Esophagus muscularis mucosa (tissue), 4 donors: ENCODE results near the gene INTS13. TPM values are rescaled to one million over a fixed set of nuclear protein-coding genes. Genes with fewer than 3 reads are reported as not detected.

Experiments used
- DNase-seq: peaks from one replicate; pipeline ENCODE4 v3.0.0-alpha.2; 2017; ENCODE audit errors: extremely low spot score
- H3K27ac ChIP-seq, 4 donors: fragments of 200-600 bp; sonication (generic); replicated peaks in 1 of 4; 1 replicate in 3 of 4; 2 replicates in 1 of 4; pipeline ENCODE4 v1.5.1; 2016 to 2019; ENCODE audit warnings: mild to moderate bottlenecking in 1 of 4
- H3K27me3 ChIP-seq, 4 donors: fragments of 200-600 bp; sonication (generic); one replicate each; pipeline versions ENCODE4 v1.5.1 to v1.6.0; 2016 to 2019
- H3K36me3 ChIP-seq, 4 donors: fragments of 200-600 bp; sonication (generic); one replicate each; pipeline ENCODE4 v1.5.1; 2016 to 2019
- H3K4me1 ChIP-seq, 4 donors: fragments of 200-600 bp; sonication (generic); one replicate each; pipeline ENCODE4 v1.5.1; 2016 to 2019
- H3K4me3 ChIP-seq, 4 donors: fragments of 200-600 bp; sonication (generic); 1 replicate in 2 of 4; 2 replicates in 2 of 4; pipeline ENCODE4 v1.5.1; 2016 to 2019; ENCODE audit warnings: mild to moderate bottlenecking in 4 of 4, moderate library complexity in 1 of 4
- H3K9me3 ChIP-seq, 4 donors: fragments of 200-600 bp; sonication (generic); 1 replicate in 3 of 4; 2 replicates in 1 of 4; pipeline ENCODE4 v1.5.1; 2016 to 2019
- EP300 ChIP-seq: sonication (generic); formaldehyde crosslinking; IDR thresholded peaks from one replicate; pipeline ENCODE4 v1.6.1; 2017; ENCODE audit warnings: antibody characterized with exemption
- POLR2A ChIP-seq: fragments of 450-650 bp; IDR thresholded peaks from one replicate; pipeline ENCODE4 v1.6.1; 2017; ENCODE audit warnings: antibody characterized with exemption, moderate library complexity, mild to moderate bottlenecking, low read depth
- POLR2AphosphoS5 ChIP-seq, 2 donors: sonication (generic); formaldehyde crosslinking; IDR thresholded peaks; one replicate each; pipeline ENCODE4 v1.6.1; 2017; ENCODE audit warnings: antibody characterized with exemption in 2 of 2
- WGBS: methylation state at CpG from one replicate; pipeline ENCODE4 v1.1.5; 2018; 5-methylcytosine and 5-hydroxymethylcytosine counted together
- intact Hi-C: fragments of 100-400 bp; cut with DNase I; formaldehyde crosslinking; loops from one replicate; pipeline ENCODE4 v1.15.1; 2023
- total RNA-seq, 4 donors: library from RNA; depleted of rRNA; stranded (reverse); fragments of >200 nt; gene quantifications; one replicate each; pipeline versions ENCODE4 v1.1.0 to v1.2.1, GENCODE V29; 2016
- TF ChIP-seq, protein P1 (sequence below), 3 experiments: fragments of 200-600 bp in 2 of 3; fragments of 450-650 bp in 1 of 3; sonication (generic) in 2 of 3; IDR thresholded peaks; one replicate each; pipeline ENCODE4 v1.5.1; 2017 to 2019; ENCODE audit warnings: antibody characterized with exemption in 3 of 3, mild to moderate bottlenecking in 2 of 3, moderate library complexity in 1 of 3

INTS13 gene
- total RNA-seq, 4 donors from 2014 or later: 14.2 to 24.9 (median 22.7) TPM

DNA sequence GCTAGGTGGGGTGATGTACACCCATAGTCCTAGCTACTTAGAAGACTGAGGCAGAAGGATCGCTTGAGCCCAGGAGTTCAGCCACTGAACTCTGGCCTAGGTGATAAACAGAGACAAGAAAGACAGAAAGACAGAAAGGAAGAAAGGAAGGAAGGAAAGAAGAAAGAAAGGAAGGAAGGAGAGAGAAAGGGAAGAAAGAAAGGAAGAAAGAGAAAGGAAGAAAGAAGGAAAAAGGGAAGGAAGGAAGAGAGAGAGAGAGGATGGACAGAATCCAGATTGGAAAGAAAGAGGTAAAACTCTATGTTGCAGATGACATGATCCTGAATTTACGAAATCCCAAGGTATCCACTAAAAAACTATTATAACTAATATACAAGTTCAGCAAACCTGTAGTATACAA lies 8.2 kb downstream of the INTS13 start:
- no peaks in the 10 kb centered on the region for H3K9me3 ChIP-seq
- H3K36me3 ChIP-seq: peaks cover 18 to 63% (median 39%) of the 10 kb centered on the region in 4 donors
- DNase-seq: no peak
- intact Hi-C loops: no loop called here
- peaks cover 0 to 5% (median 0%) of the 10 kb centered on the region in 4 donors for H3K4me1 ChIP-seq
- H3K27ac ChIP-seq: no peak overlapping the region
- H3K4me3 ChIP-seq: no peak overlapping the region
- H3K27me3 ChIP-seq: no peaks in the 10 kb centered on the region
- TF ChIP-seq POLR2A (no peak), EP300 (no peak), POLR2AphosphoS5 (IDR thresholded peaks at IDR 0.05) (no peak)
- TF ChIP-seq, protein P1, sequence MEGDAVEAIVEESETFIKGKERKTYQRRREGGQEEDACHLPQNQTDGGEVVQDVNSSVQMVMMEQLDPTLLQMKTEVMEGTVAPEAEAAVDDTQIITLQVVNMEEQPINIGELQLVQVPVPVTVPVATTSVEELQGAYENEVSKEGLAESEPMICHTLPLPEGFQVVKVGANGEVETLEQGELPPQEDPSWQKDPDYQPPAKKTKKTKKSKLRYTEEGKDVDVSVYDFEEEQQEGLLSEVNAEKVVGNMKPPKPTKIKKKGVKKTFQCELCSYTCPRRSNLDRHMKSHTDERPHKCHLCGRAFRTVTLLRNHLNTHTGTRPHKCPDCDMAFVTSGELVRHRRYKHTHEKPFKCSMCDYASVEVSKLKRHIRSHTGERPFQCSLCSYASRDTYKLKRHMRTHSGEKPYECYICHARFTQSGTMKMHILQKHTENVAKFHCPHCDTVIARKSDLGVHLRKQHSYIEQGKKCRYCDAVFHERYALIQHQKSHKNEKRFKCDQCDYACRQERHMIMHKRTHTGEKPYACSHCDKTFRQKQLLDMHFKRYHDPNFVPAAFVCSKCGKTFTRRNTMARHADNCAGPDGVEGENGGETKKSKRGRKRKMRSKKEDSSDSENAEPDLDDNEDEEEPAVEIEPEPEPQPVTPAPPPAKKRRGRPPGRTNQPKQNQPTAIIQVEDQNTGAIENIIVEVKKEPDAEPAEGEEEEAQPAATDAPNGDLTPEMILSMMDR (IDR thresholded peaks at IDR 0.05): no peak
- 98% methylated on average over 2 of the region's 2 CpGs for WGBS

DNA sequence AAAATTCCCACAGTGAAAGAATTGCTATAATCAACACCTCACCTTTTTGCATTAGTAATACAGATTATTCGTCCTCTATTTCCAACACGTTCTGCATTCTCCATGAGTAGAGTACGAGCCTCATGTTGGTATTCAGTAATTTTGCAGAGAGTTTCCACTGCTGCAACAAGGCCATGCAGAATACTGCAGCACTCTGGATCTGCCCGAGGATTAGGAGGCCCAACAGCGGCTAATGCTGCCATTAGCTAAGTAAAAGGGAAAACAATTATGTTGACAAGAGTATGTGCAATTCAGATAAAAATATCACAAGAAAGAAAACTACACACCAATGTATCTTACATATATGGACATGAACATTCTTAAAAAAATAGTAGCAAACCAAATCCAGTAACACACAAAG lies 9.1 kb downstream of the INTS13 start:
- Histone ChIP-seq H3K27me3 (no peaks in the 10 kb centered on the region), H3K4me1 (no peaks in the 10 kb centered on the region), H3K4me3 (no peak overlapping the region), H3K36me3 (peaks cover 18 to 72% (median 42%) of the 10 kb centered on the region in 4 donors), H3K9me3 (no peaks in the 10 kb centered on the region), H3K27ac (no peak overlapping the region)
- WGBS: 95% methylated on average over 5 of the region's 5 CpGs
- TF ChIP-seq EP300: no peak
- TF ChIP-seq, protein P1 (IDR thresholded peaks at IDR 0.05): no peak
- TF ChIP-seq POLR2A: no peak
- TF ChIP-seq POLR2AphosphoS5 (IDR thresholded peaks at IDR 0.05): no peak
- no peak for DNase-seq
- intact Hi-C loops: no loop called here

DNA sequence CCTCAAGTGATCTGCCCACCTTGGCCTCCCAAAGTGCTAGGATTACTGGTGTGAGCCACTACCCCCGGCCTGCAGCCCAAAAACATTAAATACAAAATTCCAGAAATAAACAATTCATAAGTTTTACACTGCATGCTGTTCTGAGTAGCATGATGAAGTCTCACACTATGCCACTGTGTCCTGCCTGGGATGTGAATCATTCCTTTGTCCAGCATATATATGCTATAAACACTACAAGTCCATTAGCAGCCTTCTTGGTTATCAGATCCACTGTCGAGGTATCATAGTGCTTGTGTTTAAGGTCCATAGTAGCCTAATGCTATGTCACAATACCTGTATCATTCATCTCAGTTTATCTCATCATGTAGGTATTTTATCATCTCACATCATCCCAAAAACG lies 15.9 kb downstream of the INTS13 start:
- intact Hi-C loops: no loop called here
- DNase-seq: no peak
- Histone ChIP-seq H3K27ac (no peak overlapping the region), H3K9me3 (no peaks in the 10 kb centered on the region), H3K4me3 (no peak overlapping the region), H3K27me3 (no peaks in the 10 kb centered on the region), H3K36me3 (peaks cover 16 to 71% (median 38%) of the 10 kb centered on the region in 4 donors), H3K4me1 (no peaks in the 10 kb centered on the region)
- whole genome bisulfite sequencing: 89% methylated on average over 3 of the region's 3 CpGs
- TF ChIP-seq, protein P1 (IDR thresholded peaks at IDR 0.05): no peak

DNA sequence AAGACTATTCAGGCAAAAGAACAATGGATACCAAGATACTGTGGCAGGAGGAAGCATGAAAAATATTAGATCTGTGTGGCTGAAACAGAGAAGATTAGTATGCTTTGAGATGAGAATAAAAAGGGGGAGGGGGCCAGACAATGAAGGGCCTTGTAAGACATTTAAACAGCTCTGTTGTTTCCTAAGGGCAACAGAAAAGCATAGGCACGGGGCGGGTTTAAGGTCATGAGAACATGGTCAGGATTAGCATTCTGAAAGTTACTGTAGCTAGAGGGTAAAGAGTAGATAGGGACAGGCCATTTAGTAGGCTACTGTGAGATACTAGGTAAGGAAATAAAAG lies 18.6 kb downstream of the INTS13 start:
- Histone ChIP-seq H3K27ac (no peak overlapping the region), H3K36me3 (peaks cover 10 to 66% (median 24%) of the 10 kb centered on the region in 4 donors), H3K4me1 (no peaks in the 10 kb centered on the region), H3K4me3 (no peak overlapping the region), H3K9me3 (no peaks in the 10 kb centered on the region), H3K27me3 (no peaks in the 10 kb centered on the region)
- no peak for DNase-seq
- intact Hi-C loops: no loop called here
- TF ChIP-seq, protein P1 (IDR thresholded peaks at IDR 0.05): no peak
- no peak for TF ChIP-seq POLR2AphosphoS5 (IDR thresholded peaks at IDR 0.05)
- no peak for TF ChIP-seq EP300
- 89% methylated on average over 2 of the region's 2 CpGs for WGBS

DNA sequence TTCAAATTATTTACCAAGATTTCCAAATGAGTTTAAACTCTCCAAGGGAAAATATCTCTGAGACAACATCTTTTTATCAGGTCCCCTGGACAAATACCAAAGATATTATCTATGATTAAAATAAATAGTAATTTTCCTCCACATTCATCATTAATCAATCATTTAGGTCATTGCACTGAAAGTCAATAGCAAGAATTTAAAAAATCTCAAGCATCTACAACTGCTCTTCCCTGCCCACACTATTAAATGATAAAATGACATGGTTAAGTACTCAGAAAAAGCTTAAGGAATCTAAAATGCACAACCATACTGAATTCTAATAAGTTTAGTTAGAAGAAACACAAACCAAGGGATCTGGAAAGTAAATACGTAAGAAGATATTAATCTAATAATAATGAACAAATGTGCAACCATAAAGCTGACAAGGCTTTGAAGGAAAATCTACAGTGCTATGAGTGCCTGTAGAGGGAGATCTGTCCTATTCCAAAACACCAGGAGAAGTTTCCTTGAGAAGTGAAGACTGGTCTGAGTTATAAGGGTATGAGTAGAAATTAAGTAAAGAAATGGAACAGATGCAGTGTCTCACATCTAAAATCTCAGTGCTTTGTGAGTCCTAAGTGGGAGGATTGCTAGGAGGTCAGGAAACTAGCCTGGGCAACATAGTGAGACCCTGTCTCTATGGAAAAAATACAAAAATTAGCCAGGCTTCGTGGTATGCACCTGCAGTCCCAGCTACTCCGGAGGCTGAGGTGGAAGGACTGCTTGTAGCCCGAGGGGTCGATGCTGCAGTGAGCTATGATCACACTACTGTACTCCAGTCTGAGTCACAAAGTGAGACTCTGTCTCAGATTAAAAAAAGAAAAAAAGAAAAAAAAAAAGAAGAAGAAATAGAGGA lies 19.2 kb downstream of the INTS13 start:
- Histone ChIP-seq H3K4me1 (no peaks in the 10 kb centered on the region), H3K27ac (no peak overlapping the region), H3K36me3 (peaks cover 10 to 64% (median 24%) of the 10 kb centered on the region in 4 donors), H3K4me3 (no peak overlapping the region), H3K27me3 (no peaks in the 10 kb centered on the region), H3K9me3 (no peaks in the 10 kb centered on the region)
- DNase-seq: no peak
- 78% methylated on average over 5 of the region's 5 CpGs for WGBS
- intact Hi-C loops: no loop called here
- TF ChIP-seq, protein P1 (IDR thresholded peaks at IDR 0.05): peak; percentile 18 to 35 (median 24)
- no peak for TF ChIP-seq POLR2A
